ENCODE data around the gene WDR7.
A peak's percentile ranks its signal among the peaks of the same experiment; 100 is the strongest.

WDR7 gene

GRCh38 chr18:56678836-56679565, 27.8 kb downstream of the WDR7 start:
- ChIA-PET CTCF (no interaction called here), POLR2A (no interaction called here)
- TF ChIP-seq CTCF (IDR thresholded peaks at IDR 0.05; ENCODE audit: control extremely low read depth, extremely low read depth, low read depth, missing control alignments): no peak
- DNase-seq (ENCODE audit: extremely low spot score): no peak

GRCh38 chr18:56684277-56684676, 33.1 kb downstream of the WDR7 start:
- no peak for DNase-seq (ENCODE audit: extremely low spot score)
- ChIA-PET POLR2A (no interaction called here), CTCF (interaction anchor here (2.7 to 4.9 kb wide), 3 partner anchors 10 to 18 kb away, joined by 12 to 20 read pairs (median 13); no protein-coding TSS in a partner anchor)
- TF ChIP-seq CTCF (IDR thresholded peaks at IDR 0.05; ENCODE audit: control extremely low read depth, extremely low read depth, low read depth, missing control alignments): no peak

GRCh38 chr18:56691530-56691929, 40.4 kb downstream of the WDR7 start:
- POLR2A ChIA-PET: no interaction called here
- CTCF ChIA-PET: no interaction called here
- no peak for DNase-seq (ENCODE audit: extremely low spot score)

GRCh38 chr18:56696966-56697365, 45.8 kb downstream of the WDR7 start:
- ChIA-PET CTCF (interaction anchor here (2.1 kb wide), 1 partner anchor 17 kb away, joined by 6 read pairs; no protein-coding TSS in a partner anchor), POLR2A (no interaction called here)
- DNase-seq (ENCODE audit: extremely low spot score): no peak
- TF ChIP-seq CTCF (IDR thresholded peaks at IDR 0.05; ENCODE audit: control extremely low read depth, extremely low read depth, low read depth, missing control alignments): no peak

More at GRCh38 chr18:56691530-56691929, 40.4 kb downstream of the WDR7 start:
- TF ChIP-seq CTCF (IDR thresholded peaks at IDR 0.05; ENCODE audit: control extremely low read depth, extremely low read depth, low read depth, missing control alignments): no peak

- TF ChIP-seq CTCF (IDR thresholded peaks at IDR 0.05; ENCODE audit: control extremely low read depth, extremely low read depth, low read depth, missing control alignments): peak; percentile 39
- ChIA-PET POLR2A (no interaction called here), CTCF (interaction anchor here (0.6 to 3.8 kb wide), 12 partner anchors 9 to 859 kb away, joined by 3 to 25 read pairs (median 6); partner anchors contain the start of gene WDR7)
- DNase-seq (ENCODE audit: extremely low spot score): peak; percentile 23
These were observed 51.8 kb downstream of the WDR7 start for GRCh38 chr18:56702946-56703345.

- POLR2A ChIA-PET: no interaction called here
- peak; percentile 9 for TF ChIP-seq CTCF (IDR thresholded peaks at IDR 0.05; ENCODE audit: control extremely low read depth, extremely low read depth, low read depth, missing control alignments)
These were observed 58.3 kb downstream of the WDR7 start for GRCh38 chr18:56709463-56709862.

More at GRCh38 chr18:56709463-56709862, 58.3 kb downstream of the WDR7 start:
- peak; percentile 57 for DNase-seq (ENCODE audit: extremely low spot score)
- CTCF ChIA-PET: interaction anchor here (1.3 to 2.8 kb wide), 4 partner anchors 10 to 55 kb away, joined by 4 to 10 read pairs (median 4); no protein-coding TSS in a partner anchor
